Adipocyte (in vitro differentiated cells): ENCODE data around the gene MAST4.

Source experiments
- DNase-seq: peaks from one replicate; pipeline ENCODE4 v3.0.0-alpha.2; 2015; ENCODE audit warnings: low read depth
- H3K27me3 ChIP-seq: replicated peaks from 2 replicates; pipeline ENCODE4 v1.7.0; 2013; ENCODE audit warnings: mild to moderate bottlenecking, low read length, moderate library complexity; ENCODE audit not compliant: control insufficient read depth, insufficient read depth
- H3K36me3 ChIP-seq: 2 replicates; pipeline ENCODE4 v1.7.0; 2013; ENCODE audit warnings: low read length, mild to moderate bottlenecking, moderate library complexity; ENCODE audit not compliant: control insufficient read depth, insufficient read depth, severe bottlenecking
- H3K4me1 ChIP-seq: 2 replicates; pipeline ENCODE4 v1.7.0; 2013; ENCODE audit warnings: mild to moderate bottlenecking, low read length, moderate library complexity; ENCODE audit not compliant: control insufficient read depth, insufficient read depth
- H3K4me3 ChIP-seq: 2 replicates; pipeline ENCODE4 v1.7.0; 2013; ENCODE audit warnings: mild to moderate bottlenecking, low read length, moderate library complexity
- H3K9ac ChIP-seq: 2 replicates; pipeline ENCODE4 v1.7.0; 2013; ENCODE audit warnings: mild to moderate bottlenecking, low read length, moderate library complexity
- H3K9me3 ChIP-seq: 2 replicates; pipeline ENCODE4 v1.7.0; 2013; ENCODE audit warnings: mild to moderate bottlenecking, low read length, moderate library complexity; ENCODE audit not compliant: control insufficient read depth

MAST4 gene

DNA sequence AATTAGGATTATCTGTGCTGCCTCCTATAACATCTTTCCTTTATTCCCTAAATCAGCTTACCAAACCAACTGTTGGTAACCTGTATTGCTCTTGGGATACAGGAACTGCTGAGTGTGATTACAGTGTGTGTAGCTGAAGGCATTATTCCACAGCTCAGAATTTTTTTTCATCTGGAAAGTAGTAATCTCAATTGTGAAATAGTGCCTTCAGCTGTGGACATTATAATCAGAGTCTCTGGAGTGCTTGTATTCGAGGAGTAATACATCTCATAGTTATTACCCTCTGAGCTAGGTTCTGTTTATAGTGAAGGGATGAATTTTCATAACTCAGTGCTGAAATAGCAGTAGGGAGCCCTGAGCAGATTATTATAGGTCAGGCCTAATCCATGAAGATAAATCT, 199.5 kb downstream of the MAST4 start:
- no peaks in the 10 kb centered on the region for H3K36me3 ChIP-seq
- no peak for DNase-seq
- H3K4me3 ChIP-seq = no peak overlapping the region
- H3K27me3 ChIP-seq = peaks cover 17% of the 10 kb centered on the region
- H3K4me1 ChIP-seq = no peaks in the 10 kb centered on the region
- H3K9me3 ChIP-seq = no peaks in the 10 kb centered on the region
- no peak overlapping the region for H3K9ac ChIP-seq

DNA sequence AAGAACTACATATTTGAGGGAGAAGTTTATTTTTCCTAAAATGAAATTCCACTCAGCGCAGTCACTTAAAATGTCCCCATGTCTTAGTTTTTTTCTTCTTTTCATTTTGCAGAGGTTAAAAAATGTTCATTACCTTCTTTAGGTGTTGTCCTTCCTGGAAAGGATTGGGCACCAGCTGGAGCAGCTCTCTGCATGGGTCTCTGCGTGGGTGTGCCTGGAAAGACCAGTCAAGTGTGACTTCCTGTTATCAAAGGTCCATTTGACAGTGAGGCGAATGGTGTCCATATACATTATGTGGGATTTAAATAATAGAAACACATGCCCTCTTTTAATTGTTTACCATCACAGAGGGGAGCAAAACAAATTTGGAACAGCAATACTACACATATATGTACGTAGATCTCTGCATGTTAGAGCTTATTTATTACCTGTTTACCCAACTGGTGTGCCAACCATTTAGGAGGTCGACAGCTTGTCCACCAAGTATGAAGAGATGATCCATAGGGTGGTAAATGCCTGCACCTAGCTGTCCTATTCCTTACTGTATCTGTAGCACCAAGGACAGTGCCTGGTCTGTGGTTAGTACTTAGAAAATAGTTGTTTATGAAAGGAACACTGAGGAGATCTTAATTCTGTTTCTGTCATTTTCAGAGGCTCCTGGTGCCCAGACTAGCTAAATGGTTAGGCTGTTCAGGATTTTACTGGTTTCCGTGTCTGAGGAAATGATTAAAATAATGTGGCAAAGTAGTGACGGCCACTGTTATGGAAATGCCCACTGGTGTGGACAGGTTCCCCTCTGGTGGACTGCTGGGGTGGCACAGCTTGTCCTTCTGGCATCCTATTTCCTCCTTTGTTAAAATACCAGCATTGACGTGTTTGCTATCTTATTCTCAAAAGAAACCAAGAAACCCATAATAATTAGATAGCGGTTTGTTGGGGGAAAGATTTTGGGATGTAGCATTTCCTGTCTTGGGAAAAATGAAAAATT, 200.4 kb downstream of the MAST4 start:
- Histone ChIP-seq H3K36me3 (no peaks in the 10 kb centered on the region), H3K4me3 (no peak overlapping the region), H3K9ac (no peak overlapping the region), H3K27me3 (peaks cover 17% of the 10 kb centered on the region), H3K9me3 (no peaks in the 10 kb centered on the region), H3K4me1 (no peaks in the 10 kb centered on the region)
- DNase-seq = peak; percentile 10

DNA sequence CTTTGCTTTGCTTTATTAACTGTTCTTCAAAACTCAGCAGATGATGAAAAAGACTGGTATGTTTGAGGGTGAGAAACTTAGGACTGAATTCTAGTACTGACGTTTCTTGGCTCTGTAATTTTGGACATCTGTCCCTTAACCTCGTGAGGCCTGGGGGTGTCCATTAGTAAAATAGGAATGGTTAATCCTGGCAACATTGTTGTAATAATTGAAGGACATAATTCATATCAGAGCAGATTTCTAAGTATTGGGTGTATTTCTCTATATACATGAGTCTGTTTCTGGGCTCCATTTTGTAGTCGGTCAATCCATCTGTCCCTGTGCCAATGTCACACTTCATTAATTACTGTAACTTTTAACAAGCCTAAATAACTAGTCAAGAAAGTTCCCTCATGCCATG, 206.7 kb downstream of the MAST4 start:
- no peak for DNase-seq
- Histone ChIP-seq H3K4me3 (no peak overlapping the region), H3K4me1 (peaks cover 2% of the 10 kb centered on the region), H3K9ac (no peak overlapping the region), H3K9me3 (no peaks in the 10 kb centered on the region), H3K27me3 (peaks cover 17% of the 10 kb centered on the region), H3K36me3 (no peaks in the 10 kb centered on the region)

GRCh38 chr5:66805514-66806430, 209.6 kb downstream of the MAST4 start:
- Histone ChIP-seq H3K36me3 (no peaks in the 10 kb centered on the region), H3K4me1 (peaks cover 4% of the 10 kb centered on the region), H3K4me3 (no peak overlapping the region), H3K27me3 (no peaks in the 10 kb centered on the region), H3K9me3 (no peaks in the 10 kb centered on the region), H3K9ac (no peak overlapping the region)
- no peak for DNase-seq

DNA sequence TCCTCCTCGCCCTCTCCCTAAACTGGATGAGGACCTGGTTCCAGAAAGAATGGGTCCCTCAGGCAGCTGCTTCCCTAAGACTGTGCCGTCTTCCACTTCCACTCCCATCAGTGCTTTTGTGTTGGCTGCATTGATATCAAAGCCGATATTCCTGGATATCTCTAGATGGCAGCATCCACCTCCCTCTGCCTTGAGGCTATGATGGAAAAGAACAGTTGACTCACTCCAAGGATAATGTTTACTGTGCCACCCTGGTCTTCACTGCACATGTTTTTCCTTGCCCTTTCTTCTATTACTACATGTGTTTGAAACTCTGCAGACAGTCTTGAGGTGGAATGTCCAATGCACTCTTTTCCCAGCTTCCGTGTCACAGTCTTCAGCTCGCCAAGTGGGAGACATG, 211.6 kb downstream of the MAST4 start:
- no peaks in the 10 kb centered on the region for H3K27me3 ChIP-seq
- H3K9ac ChIP-seq = no peak overlapping the region
- H3K9me3 ChIP-seq = no peaks in the 10 kb centered on the region
- no peak overlapping the region for H3K4me3 ChIP-seq
- H3K4me1 ChIP-seq = peaks cover 4% of the 10 kb centered on the region
- DNase-seq = peak; percentile 74
- H3K36me3 ChIP-seq = no peaks in the 10 kb centered on the region

DNA sequence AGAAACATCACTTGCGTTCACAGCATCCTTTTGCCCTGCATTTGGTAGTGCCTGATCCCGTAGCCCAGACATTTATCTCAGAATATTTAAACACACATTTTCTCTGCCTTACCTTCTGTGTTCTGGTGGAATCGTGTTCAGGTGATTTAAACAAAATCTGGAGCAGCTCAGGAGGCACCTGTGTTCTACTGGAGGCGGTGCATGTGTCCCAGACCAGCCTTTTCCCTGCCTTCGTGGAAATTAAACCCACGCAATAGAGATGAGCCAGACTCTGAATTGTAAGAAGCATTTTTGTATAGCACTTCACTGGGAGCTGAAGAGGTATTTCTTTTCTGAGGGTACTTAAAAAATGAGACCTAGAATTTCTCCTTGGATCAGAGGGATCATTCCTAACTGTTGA, 212.5 kb downstream of the MAST4 start:
- DNase-seq = no peak
- Histone ChIP-seq H3K4me3 (no peak overlapping the region), H3K4me1 (peaks cover 4% of the 10 kb centered on the region)

GRCh38 chr5:66810151-66810550, 214.0 kb downstream of the MAST4 start:
- Histone ChIP-seq H3K27me3 (no peaks in the 10 kb centered on the region), H3K9ac (no peak overlapping the region), H3K4me1 (peaks cover 4% of the 10 kb centered on the region), H3K4me3 (no peak overlapping the region), H3K36me3 (no peaks in the 10 kb centered on the region), H3K9me3 (no peaks in the 10 kb centered on the region)
- no peak for DNase-seq

More for the DNA sequence above, 212.5 kb downstream of the MAST4 start:
- H3K9ac ChIP-seq = no peak overlapping the region
- no peaks in the 10 kb centered on the region for H3K27me3 ChIP-seq
- no peaks in the 10 kb centered on the region for H3K9me3 ChIP-seq
- H3K36me3 ChIP-seq = no peaks in the 10 kb centered on the region

DNA sequence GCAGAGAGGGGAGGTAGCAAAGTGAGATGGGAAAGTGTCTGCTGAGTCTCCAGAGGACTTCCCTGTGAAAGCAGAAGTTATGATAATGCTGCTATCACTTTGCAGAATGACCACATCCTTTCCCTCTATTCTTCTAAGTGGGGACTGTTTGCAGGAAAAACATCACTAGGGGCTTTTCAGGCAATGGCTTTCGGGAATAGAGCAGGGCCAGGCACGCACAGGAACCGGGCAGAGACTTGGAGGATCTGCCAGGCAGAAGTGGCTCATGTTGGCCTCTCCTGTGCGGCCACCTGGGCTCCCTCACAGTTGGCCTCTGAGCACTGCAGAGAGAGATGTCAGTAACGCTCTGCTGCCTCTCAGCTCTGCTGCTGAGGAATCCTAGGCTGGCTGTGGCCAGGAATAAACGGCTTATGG, 214.7 kb downstream of the MAST4 start:
- peaks cover 4% of the 10 kb centered on the region for H3K4me1 ChIP-seq
- H3K27me3 ChIP-seq = no peaks in the 10 kb centered on the region
- no peaks in the 10 kb centered on the region for H3K9me3 ChIP-seq
- H3K4me3 ChIP-seq = no peak overlapping the region
- no peak overlapping the region for H3K9ac ChIP-seq
- no peaks in the 10 kb centered on the region for H3K36me3 ChIP-seq
- DNase-seq = no peak

GRCh38 chr5:66812291-66812690, 216.1 kb downstream of the MAST4 start:
- Histone ChIP-seq H3K36me3 (no peaks in the 10 kb centered on the region), H3K9ac (no peak overlapping the region), H3K4me3 (no peak overlapping the region), H3K9me3 (no peaks in the 10 kb centered on the region), H3K27me3 (no peaks in the 10 kb centered on the region), H3K4me1 (peaks cover 4% of the 10 kb centered on the region)
- no peak for DNase-seq

DNA sequence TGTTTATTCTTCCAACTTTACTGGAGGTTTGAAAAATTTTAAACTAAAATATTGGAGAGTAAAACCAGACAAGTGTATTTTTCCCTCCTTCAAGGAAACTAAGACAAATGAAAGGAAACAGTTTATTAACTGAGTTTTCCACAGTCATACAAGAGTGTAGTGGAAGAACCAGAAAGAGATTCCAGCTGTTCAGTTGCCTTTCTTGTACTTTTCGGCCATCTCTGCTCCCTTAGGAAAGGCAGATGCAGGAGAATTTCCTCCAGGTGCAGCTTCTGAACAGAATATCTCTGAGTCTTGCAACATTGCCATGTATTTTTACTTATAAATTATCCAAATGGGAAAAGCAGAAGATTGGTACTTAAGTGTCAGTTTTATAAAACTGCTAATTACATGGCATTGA, 217.1 kb downstream of the MAST4 start:
- no peak for DNase-seq
- Histone ChIP-seq H3K36me3 (no peaks in the 10 kb centered on the region), H3K4me3 (no peak overlapping the region), H3K9me3 (no peaks in the 10 kb centered on the region), H3K9ac (no peak overlapping the region), H3K27me3 (no peaks in the 10 kb centered on the region), H3K4me1 (no peaks in the 10 kb centered on the region)
